Liver (tissue), 9 donors: ENCODE data around the gene ANKRD16. TPM values are rescaled to one million over a fixed set of nuclear protein-coding genes. Genes with fewer than 3 reads are reported as not detected.

Source experiments
- DNase-seq: peaks from one replicate; pipeline ENCODE4 v3.0.0-alpha.2; 2017; ENCODE audit warnings: low spot score
- H3K27ac ChIP-seq, 2 donors: one replicate each; pipeline ENCODE4 v1.7.0; 2013; ENCODE audit warnings: inconsistent platforms in 2 of 2, low read length in 2 of 2, control low read depth in 1 of 2, low read depth in 1 of 2, mild to moderate bottlenecking in 1 of 2
- H3K27me3 ChIP-seq, 4 donors: one replicate each; pipeline versions ENCODE4 v1.6.1 to v1.7.0; 2013; ENCODE audit warnings: low read length in 3 of 4, inconsistent platforms in 1 of 4, mild to moderate bottlenecking in 1 of 4, moderate library complexity in 1 of 4; ENCODE audit not compliant: control insufficient read depth in 4 of 4, insufficient read depth in 4 of 4
- H3K36me3 ChIP-seq, 4 donors: one replicate each; pipeline versions ENCODE4 v1.6.1 to v1.7.0; 2013; ENCODE audit warnings: low read length in 3 of 4, mild to moderate bottlenecking in 3 of 4, low read depth in 1 of 4, moderate library complexity in 1 of 4; ENCODE audit not compliant: control insufficient read depth in 4 of 4, insufficient read depth in 3 of 4
- H3K4me1 ChIP-seq, 4 donors: one replicate each; pipeline versions ENCODE4 v1.6.1 to v1.7.0; 2013; ENCODE audit warnings: low read length in 3 of 4, mild to moderate bottlenecking in 3 of 4, moderate library complexity in 1 of 4; ENCODE audit not compliant: control insufficient read depth in 4 of 4, insufficient read depth in 4 of 4
- H3K4me3 ChIP-seq, 3 donors: one replicate each; pipeline versions ENCODE4 v1.6.1 to v1.7.0; 2013; ENCODE audit warnings: low read length in 3 of 3, control low read depth in 1 of 3, low read depth in 1 of 3, mild to moderate bottlenecking in 1 of 3
- H3K9ac ChIP-seq, 2 donors: one replicate each; pipeline ENCODE4 v1.7.0; 2013; ENCODE audit warnings: low read length in 2 of 2, mild to moderate bottlenecking in 2 of 2, moderate library complexity in 2 of 2, control low read depth in 1 of 2, low read depth in 1 of 2
- H3K9me3 ChIP-seq, 4 donors: one replicate each; pipeline versions ENCODE4 v1.6.1 to v1.7.0; 2013; ENCODE audit warnings: low read length in 3 of 4; ENCODE audit not compliant: control insufficient read depth in 4 of 4
- EGR1 ChIP-seq, 2 donors: IDR thresholded peaks; 2 replicates each; pipeline ENCODE4 v1.6.1; 2016 to 2018; ENCODE audit warnings: antibody characterized with exemption in 2 of 2, low read depth in 2 of 2
- FOXA1 ChIP-seq: IDR thresholded peaks from 2 replicates; pipeline ENCODE4 v1.6.1; 2016; ENCODE audit warnings: antibody characterized with exemption
- FOXA2 ChIP-seq: IDR thresholded peaks from 2 replicates; pipeline ENCODE4 v1.6.1; 2016; ENCODE audit warnings: antibody characterized with exemption
- GABPA ChIP-seq, 2 donors: IDR thresholded peaks in 1 of 2; conservative IDR thresholded peaks in 1 of 2; 2 replicates each; pipeline ENCODE4 v1.6.1; 2016; ENCODE audit warnings: antibody characterized with exemption in 2 of 2, mild to moderate bottlenecking in 1 of 2, moderate library complexity in 1 of 2
- HNF4A ChIP-seq, 2 donors: conservative IDR thresholded peaks; 2 replicates each; pipeline ENCODE4 v1.6.1; 2016; ENCODE audit warnings: antibody characterized with exemption in 2 of 2, mild to moderate bottlenecking in 2 of 2
- HNF4G ChIP-seq: IDR thresholded peaks from 2 replicates; pipeline ENCODE4 v1.6.1; 2016; ENCODE audit warnings: antibody characterized with exemption
- JUND ChIP-seq, 2 donors: IDR thresholded peaks; 2 replicates each; pipeline ENCODE4 v1.6.1; 2016; ENCODE audit warnings: antibody characterized with exemption in 2 of 2
- NR2F2 ChIP-seq: IDR thresholded peaks from 2 replicates; pipeline ENCODE4 v1.6.1; 2016; ENCODE audit warnings: antibody characterized with exemption
- RAD21 ChIP-seq, 2 donors: IDR thresholded peaks; 2 replicates each; pipeline ENCODE4 v1.6.1; 2016; ENCODE audit warnings: antibody characterized with exemption in 2 of 2, mild to moderate bottlenecking in 2 of 2
- RXRA ChIP-seq, 2 donors: IDR thresholded peaks; 2 replicates each; pipeline ENCODE4 v1.6.1; 2017 to 2018; ENCODE audit warnings: antibody characterized with exemption in 2 of 2, mild to moderate bottlenecking in 1 of 2
- SP1 ChIP-seq: IDR thresholded peaks from 2 replicates; pipeline ENCODE4 v1.6.1; 2018; ENCODE audit warnings: antibody characterized with exemption, mild to moderate bottlenecking
- TAF1 ChIP-seq: conservative IDR thresholded peaks from 2 replicates; pipeline ENCODE4 v1.6.1; 2016; ENCODE audit warnings: antibody characterized with exemption, mild to moderate bottlenecking
- YY1 ChIP-seq: IDR thresholded peaks from 2 replicates; pipeline ENCODE4 v1.6.1; 2016; ENCODE audit warnings: antibody characterized with exemption, mild to moderate bottlenecking
- WGBS: extraction: QIAGEN DNeasy Blood & Tissue Kit; methylation state at CpG from one replicate; pipeline ENCODE4 v1.1.7; 2013; 5-methylcytosine and 5-hydroxymethylcytosine counted together
- polyA plus RNA-seq, 2 donors: library from polyadenylated mRNA; stranded (reverse) in 1 of 2; unstranded in 1 of 2; fragments of 200-250 nt in 1 of 2; fragments of >200 nt in 1 of 2; fragmentation: Nextera tagmentation in 1 of 2; extraction: Ambion mirVana in 1 of 2; gene quantifications; one replicate each; pipeline versions ENCODE4 v1.2.1 to v1.2.3, GENCODE V29; 2013 to 2015
- total RNA-seq, 2 donors: library from RNA; depleted of rRNA; stranded (reverse); fragments of >200 nt; gene quantifications; one replicate each; pipeline ENCODE4 v1.2.3, GENCODE V29; 2014
- TF ChIP-seq, protein P1 (sequence below): IDR thresholded peaks from 2 replicates; pipeline ENCODE4 v1.6.1; 2016; ENCODE audit warnings: antibody characterized with exemption
- TF ChIP-seq, protein P2 (sequence below): fragments of 150-350 bp; IDR thresholded peaks from 2 replicates; pipeline ENCODE4 v1.5.1; 2017; ENCODE audit warnings: improper control_type of control experiment, low read depth, low read length; ENCODE audit not compliant: missing input control
- TF ChIP-seq, protein P3 (sequence below): IDR thresholded peaks from 2 replicates; pipeline ENCODE4 v1.6.1; 2016; ENCODE audit warnings: antibody characterized with exemption
- TF ChIP-seq, protein P4 (sequence below): IDR thresholded peaks from 2 replicates; pipeline ENCODE4 v1.6.1; 2016; ENCODE audit warnings: antibody characterized with exemption
- TF ChIP-seq, protein P5 (sequence below): IDR thresholded peaks from 2 replicates; pipeline ENCODE4 v1.6.1; 2016; ENCODE audit warnings: antibody characterized with exemption, mild to moderate bottlenecking
- donor health status: healthy.
- donor health status: healthy.
- donor health status: healthy.
- donor health status: healthy.
- donor health status: healthy.

Gene ANKRD16
- total and polyA plus RNA-seq, 4 donors: 1.1 to 3.6 (median 2.3) TPM

DNA sequence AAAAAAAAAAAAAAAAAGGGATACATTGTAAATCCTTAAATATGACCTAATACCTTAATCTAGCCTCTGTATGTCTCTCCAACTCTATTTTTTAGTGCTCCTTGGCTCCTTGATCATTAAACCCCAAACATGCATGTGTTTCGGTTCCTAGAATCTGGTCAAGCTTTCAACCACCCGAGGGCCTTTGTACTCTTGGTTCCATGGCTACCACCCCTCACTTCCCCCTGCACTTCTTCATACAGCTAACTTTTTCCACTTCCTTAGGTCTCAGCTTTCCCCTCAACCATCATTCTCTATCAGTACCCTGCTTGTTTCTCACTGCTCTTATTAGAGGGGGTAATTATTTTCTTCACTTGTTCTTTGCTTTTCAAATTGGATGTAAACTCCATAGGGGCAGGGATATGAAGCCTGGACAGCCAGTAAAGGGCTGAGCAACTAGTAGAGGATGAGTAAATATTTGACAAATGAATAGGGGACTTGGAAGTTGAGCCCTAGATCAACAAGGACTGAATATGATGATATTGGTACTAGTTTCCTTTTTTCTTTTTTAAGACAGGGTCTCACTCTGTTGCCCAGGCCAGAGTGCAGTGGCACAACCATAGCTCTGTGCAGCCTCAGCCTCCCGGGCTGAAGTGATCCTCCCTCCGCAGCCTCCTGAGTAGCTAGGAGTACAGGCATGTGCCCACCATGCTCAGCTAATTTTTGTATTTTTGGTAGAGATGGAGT, 72.2 kb downstream of the ANKRD16 start:
- TF ChIP-seq TAF1: no peak
- no peak for TF ChIP-seq NR2F2
- no peak for TF ChIP-seq HNF4G
- TF ChIP-seq, protein P1, sequence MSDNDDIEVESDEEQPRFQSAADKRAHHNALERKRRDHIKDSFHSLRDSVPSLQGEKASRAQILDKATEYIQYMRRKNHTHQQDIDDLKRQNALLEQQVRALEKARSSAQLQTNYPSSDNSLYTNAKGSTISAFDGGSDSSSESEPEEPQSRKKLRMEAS: no peak
- TF ChIP-seq FOXA2: no peak
- no peak for TF ChIP-seq YY1
- no peak for TF ChIP-seq RAD21 (IDR thresholded peaks at IDR 0.05)
- TF ChIP-seq, protein P2, sequence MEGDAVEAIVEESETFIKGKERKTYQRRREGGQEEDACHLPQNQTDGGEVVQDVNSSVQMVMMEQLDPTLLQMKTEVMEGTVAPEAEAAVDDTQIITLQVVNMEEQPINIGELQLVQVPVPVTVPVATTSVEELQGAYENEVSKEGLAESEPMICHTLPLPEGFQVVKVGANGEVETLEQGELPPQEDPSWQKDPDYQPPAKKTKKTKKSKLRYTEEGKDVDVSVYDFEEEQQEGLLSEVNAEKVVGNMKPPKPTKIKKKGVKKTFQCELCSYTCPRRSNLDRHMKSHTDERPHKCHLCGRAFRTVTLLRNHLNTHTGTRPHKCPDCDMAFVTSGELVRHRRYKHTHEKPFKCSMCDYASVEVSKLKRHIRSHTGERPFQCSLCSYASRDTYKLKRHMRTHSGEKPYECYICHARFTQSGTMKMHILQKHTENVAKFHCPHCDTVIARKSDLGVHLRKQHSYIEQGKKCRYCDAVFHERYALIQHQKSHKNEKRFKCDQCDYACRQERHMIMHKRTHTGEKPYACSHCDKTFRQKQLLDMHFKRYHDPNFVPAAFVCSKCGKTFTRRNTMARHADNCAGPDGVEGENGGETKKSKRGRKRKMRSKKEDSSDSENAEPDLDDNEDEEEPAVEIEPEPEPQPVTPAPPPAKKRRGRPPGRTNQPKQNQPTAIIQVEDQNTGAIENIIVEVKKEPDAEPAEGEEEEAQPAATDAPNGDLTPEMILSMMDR: no peak
- TF ChIP-seq, protein P3, sequence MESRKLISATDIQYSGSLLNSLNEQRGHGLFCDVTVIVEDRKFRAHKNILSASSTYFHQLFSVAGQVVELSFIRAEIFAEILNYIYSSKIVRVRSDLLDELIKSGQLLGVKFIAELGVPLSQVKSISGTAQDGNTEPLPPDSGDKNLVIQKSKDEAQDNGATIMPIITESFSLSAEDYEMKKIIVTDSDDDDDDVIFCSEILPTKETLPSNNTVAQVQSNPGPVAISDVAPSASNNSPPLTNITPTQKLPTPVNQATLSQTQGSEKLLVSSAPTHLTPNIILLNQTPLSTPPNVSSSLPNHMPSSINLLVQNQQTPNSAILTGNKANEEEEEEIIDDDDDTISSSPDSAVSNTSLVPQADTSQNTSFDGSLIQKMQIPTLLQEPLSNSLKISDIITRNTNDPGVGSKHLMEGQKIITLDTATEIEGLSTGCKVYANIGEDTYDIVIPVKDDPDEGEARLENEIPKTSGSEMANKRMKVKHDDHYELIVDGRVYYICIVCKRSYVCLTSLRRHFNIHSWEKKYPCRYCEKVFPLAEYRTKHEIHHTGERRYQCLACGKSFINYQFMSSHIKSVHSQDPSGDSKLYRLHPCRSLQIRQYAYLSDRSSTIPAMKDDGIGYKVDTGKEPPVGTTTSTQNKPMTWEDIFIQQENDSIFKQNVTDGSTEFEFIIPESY: no peak
- no peak for TF ChIP-seq JUND (IDR thresholded peaks at IDR 0.05)
- no peak for TF ChIP-seq EGR1 (IDR thresholded peaks at IDR 0.05; ENCODE audit: low read depth in 2 of 2)
- no peak for TF ChIP-seq GABPA (IDR thresholded peaks at IDR 0.05 in 1 of 2, conservative IDR thresholded peaks at IDR 0.05 in 1 of 2)
- no peak for TF ChIP-seq FOXA1
- no peak for TF ChIP-seq SP1
- no peak for TF ChIP-seq RXRA (IDR thresholded peaks at IDR 0.05)
- TF ChIP-seq, protein P4, sequence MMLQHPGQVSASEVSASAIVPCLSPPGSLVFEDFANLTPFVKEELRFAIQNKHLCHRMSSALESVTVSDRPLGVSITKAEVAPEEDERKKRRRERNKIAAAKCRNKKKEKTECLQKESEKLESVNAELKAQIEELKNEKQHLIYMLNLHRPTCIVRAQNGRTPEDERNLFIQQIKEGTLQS: no peak
- TF ChIP-seq, protein P5, sequence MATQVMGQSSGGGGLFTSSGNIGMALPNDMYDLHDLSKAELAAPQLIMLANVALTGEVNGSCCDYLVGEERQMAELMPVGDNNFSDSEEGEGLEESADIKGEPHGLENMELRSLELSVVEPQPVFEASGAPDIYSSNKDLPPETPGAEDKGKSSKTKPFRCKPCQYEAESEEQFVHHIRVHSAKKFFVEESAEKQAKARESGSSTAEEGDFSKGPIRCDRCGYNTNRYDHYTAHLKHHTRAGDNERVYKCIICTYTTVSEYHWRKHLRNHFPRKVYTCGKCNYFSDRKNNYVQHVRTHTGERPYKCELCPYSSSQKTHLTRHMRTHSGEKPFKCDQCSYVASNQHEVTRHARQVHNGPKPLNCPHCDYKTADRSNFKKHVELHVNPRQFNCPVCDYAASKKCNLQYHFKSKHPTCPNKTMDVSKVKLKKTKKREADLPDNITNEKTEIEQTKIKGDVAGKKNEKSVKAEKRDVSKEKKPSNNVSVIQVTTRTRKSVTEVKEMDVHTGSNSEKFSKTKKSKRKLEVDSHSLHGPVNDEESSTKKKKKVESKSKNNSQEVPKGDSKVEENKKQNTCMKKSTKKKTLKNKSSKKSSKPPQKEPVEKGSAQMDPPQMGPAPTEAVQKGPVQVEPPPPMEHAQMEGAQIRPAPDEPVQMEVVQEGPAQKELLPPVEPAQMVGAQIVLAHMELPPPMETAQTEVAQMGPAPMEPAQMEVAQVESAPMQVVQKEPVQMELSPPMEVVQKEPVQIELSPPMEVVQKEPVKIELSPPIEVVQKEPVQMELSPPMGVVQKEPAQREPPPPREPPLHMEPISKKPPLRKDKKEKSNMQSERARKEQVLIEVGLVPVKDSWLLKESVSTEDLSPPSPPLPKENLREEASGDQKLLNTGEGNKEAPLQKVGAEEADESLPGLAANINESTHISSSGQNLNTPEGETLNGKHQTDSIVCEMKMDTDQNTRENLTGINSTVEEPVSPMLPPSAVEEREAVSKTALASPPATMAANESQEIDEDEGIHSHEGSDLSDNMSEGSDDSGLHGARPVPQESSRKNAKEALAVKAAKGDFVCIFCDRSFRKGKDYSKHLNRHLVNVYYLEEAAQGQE: no peak
- no peak for TF ChIP-seq HNF4A (conservative IDR thresholded peaks at IDR 0.05)
- 91% methylated on average over 4 of the region's 4 CpGs for WGBS
- no peak overlapping the region for H3K27ac ChIP-seq
- H3K27me3 ChIP-seq: no peaks in the 10 kb centered on the region
- no peak overlapping the region for H3K4me3 ChIP-seq
- H3K9me3 ChIP-seq: no peaks in the 10 kb centered on the region
- DNase-seq: no peak
- no peaks in the 10 kb centered on the region for H3K36me3 ChIP-seq
- H3K4me1 ChIP-seq: peaks cover 0 to 8% (median 3%) of the 10 kb centered on the region in 4 donors
- H3K9ac ChIP-seq: no peak overlapping the region
